Measurements from ENCODE around the gene DKKL1.

GRCh38 chr19:49395581-49396407 lies 32.1 kb downstream of the DKKL1 start:
- TF ChIP-seq, protein P1, sequence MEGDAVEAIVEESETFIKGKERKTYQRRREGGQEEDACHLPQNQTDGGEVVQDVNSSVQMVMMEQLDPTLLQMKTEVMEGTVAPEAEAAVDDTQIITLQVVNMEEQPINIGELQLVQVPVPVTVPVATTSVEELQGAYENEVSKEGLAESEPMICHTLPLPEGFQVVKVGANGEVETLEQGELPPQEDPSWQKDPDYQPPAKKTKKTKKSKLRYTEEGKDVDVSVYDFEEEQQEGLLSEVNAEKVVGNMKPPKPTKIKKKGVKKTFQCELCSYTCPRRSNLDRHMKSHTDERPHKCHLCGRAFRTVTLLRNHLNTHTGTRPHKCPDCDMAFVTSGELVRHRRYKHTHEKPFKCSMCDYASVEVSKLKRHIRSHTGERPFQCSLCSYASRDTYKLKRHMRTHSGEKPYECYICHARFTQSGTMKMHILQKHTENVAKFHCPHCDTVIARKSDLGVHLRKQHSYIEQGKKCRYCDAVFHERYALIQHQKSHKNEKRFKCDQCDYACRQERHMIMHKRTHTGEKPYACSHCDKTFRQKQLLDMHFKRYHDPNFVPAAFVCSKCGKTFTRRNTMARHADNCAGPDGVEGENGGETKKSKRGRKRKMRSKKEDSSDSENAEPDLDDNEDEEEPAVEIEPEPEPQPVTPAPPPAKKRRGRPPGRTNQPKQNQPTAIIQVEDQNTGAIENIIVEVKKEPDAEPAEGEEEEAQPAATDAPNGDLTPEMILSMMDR (IDR thresholded peaks at IDR 0.05 in 8 of 11, conservative IDR thresholded peaks at IDR 0.05 in 3 of 11): no peak
- no peak for TF ChIP-seq POLR2AphosphoS5 (IDR thresholded peaks at IDR 0.05)

All from spleen (tissue), 7 donors.